Measurements from ENCODE around the gene RFTN1. TPM values are rescaled to one million over a fixed set of nuclear protein-coding genes. Genes with fewer than 3 reads are reported as not detected.

RFTN1 gene
- total and polyA plus RNA-seq, 9 donors, result 25.2 to 63.1 (median 46.4) TPM

- H3K36me3 ChIP-seq, result no peaks in the 10 kb centered on the region
- 86 to 98% (median 94%) methylated on average over 4 of the region's 4 CpGs for WGBS, 3 donors
- DNase-seq, result peak in 1 of 5 donors; percentile 4
- intact Hi-C loops (cut with DNase I), result no loop called here
- H3K27me3 ChIP-seq, result no peaks in the 10 kb centered on the region
- H3K27ac ChIP-seq, result no peak overlapping the region
- peaks cover 1% of the 10 kb centered on the region for H3K4me1 ChIP-seq (ENCODE audit: insufficient read depth)
- no peak overlapping the region for H3K4me3 ChIP-seq
- TF ChIP-seq EP300 (IDR thresholded peaks at IDR 0.05) (no peak), POLR2A (IDR thresholded peaks at IDR 0.05) (no peak)
- TF ChIP-seq, protein P1, sequence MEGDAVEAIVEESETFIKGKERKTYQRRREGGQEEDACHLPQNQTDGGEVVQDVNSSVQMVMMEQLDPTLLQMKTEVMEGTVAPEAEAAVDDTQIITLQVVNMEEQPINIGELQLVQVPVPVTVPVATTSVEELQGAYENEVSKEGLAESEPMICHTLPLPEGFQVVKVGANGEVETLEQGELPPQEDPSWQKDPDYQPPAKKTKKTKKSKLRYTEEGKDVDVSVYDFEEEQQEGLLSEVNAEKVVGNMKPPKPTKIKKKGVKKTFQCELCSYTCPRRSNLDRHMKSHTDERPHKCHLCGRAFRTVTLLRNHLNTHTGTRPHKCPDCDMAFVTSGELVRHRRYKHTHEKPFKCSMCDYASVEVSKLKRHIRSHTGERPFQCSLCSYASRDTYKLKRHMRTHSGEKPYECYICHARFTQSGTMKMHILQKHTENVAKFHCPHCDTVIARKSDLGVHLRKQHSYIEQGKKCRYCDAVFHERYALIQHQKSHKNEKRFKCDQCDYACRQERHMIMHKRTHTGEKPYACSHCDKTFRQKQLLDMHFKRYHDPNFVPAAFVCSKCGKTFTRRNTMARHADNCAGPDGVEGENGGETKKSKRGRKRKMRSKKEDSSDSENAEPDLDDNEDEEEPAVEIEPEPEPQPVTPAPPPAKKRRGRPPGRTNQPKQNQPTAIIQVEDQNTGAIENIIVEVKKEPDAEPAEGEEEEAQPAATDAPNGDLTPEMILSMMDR (IDR thresholded peaks at IDR 0.05), result no peak
- no peaks in the 10 kb centered on the region for H3K9me3 ChIP-seq
Measured at GRCh38 chr3:16323737-16324136, 189.8 kb downstream of the RFTN1 start.

DNA sequence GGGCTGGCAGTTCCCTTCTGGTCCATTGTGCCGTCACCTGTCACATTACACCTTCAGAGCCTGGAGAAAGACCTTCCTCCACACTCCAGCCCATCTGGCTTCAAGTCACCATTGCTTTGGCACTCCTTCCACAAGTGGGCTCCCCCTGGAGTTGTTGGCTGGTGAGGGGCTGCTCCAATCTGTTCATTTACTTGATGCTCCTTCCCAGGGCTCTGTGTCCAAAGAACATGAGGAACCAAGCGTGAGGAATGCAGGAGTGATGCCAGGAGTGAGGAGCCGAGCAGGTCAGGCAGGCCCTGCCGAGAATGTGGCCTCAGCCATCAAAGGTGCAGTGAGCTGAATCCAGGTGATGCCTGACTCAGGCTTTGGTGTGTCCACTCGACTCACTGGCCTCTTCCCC lies 191.3 kb downstream of the RFTN1 start:
- intact Hi-C loops (cut with DNase I), result no loop called here
- no peaks in the 10 kb centered on the region for H3K9me3 ChIP-seq
- no peak overlapping the region for H3K4me3 ChIP-seq
- TF ChIP-seq, protein P1 (IDR thresholded peaks at IDR 0.05), result no peak
- TF ChIP-seq POLR2A (IDR thresholded peaks at IDR 0.05) (no peak), EP300 (IDR thresholded peaks at IDR 0.05) (no peak)
- H3K27ac ChIP-seq, result no peak overlapping the region
- DNase-seq, result peak in 1 of 5 donors; percentile 13
- 74 to 87% (median 75%) methylated on average over 3 to 5 of the region's 5 CpGs for WGBS, 3 donors
- H3K27me3 ChIP-seq, result no peaks in the 10 kb centered on the region
- H3K36me3 ChIP-seq, result no peaks in the 10 kb centered on the region
- H3K4me1 ChIP-seq (ENCODE audit: insufficient read depth), result no peaks in the 10 kb centered on the region

- Histone ChIP-seq H3K9me3 (no peaks in the 10 kb centered on the region), H3K27ac (no peak overlapping the region), H3K36me3 (no peaks in the 10 kb centered on the region), H3K4me3 (no peak overlapping the region), H3K27me3 (no peaks in the 10 kb centered on the region), H3K4me1 (ENCODE audit: insufficient read depth) (no peaks in the 10 kb centered on the region)
- DNase-seq, result no peak
- TF ChIP-seq, protein P1 (IDR thresholded peaks at IDR 0.05), result no peak
- TF ChIP-seq EP300 (IDR thresholded peaks at IDR 0.05), result no peak
- no peak for TF ChIP-seq POLR2A (IDR thresholded peaks at IDR 0.05)
- 92 to 97% (median 93%) methylated on average over 3 of the region's 3 CpGs for WGBS, 3 donors
- intact Hi-C loops (cut with DNase I), result no loop called here
Measured at GRCh38 chr3:16320711-16321110, 192.8 kb downstream of the RFTN1 start.

DNA sequence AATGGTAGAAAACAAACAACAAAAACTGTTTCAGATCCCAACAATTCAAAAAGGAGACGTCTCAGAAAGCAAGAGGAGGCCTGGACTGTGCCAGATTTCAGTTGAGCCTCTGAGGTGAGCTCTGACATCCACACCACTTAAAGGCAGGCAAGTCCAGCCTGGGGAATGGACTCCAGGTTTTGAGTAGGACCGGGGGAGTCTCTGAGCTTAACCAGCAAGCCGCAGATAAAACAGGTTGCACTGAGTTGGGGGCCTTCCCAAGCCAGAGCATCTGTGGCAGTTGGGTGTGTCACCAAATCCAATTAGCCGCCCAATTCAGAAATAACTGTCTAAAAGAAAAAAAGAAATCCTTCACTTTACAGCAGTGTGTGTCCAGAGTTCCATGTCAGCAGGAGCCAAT lies 193.8 kb downstream of the RFTN1 start:
- no peak overlapping the region for H3K4me3 ChIP-seq
- WGBS, 3 donors, result 81 to 84% (median 81%) methylated on average over 4 of the region's 4 CpGs
- H3K9me3 ChIP-seq, result no peaks in the 10 kb centered on the region
- TF ChIP-seq POLR2A (IDR thresholded peaks at IDR 0.05), result no peak
- TF ChIP-seq EP300 (IDR thresholded peaks at IDR 0.05), result no peak
- TF ChIP-seq, protein P1 (IDR thresholded peaks at IDR 0.05), result no peak
- no peaks in the 10 kb centered on the region for H3K27me3 ChIP-seq
- H3K36me3 ChIP-seq, result no peaks in the 10 kb centered on the region
- intact Hi-C loops (cut with DNase I), result no loop called here
- H3K27ac ChIP-seq, result no peak overlapping the region
- H3K4me1 ChIP-seq (ENCODE audit: insufficient read depth), result no peaks in the 10 kb centered on the region
- no peak for DNase-seq

Data from ovary (tissue), 9 donors.